ENCODE results near the gene ZNF331. TPM values are rescaled to one million over a fixed set of nuclear protein-coding genes. Genes with fewer than 3 reads are reported as not detected.

ZNF331 gene
- total RNA-seq, result 11.0 and 14.4 TPM in 2 replicates

DNA sequence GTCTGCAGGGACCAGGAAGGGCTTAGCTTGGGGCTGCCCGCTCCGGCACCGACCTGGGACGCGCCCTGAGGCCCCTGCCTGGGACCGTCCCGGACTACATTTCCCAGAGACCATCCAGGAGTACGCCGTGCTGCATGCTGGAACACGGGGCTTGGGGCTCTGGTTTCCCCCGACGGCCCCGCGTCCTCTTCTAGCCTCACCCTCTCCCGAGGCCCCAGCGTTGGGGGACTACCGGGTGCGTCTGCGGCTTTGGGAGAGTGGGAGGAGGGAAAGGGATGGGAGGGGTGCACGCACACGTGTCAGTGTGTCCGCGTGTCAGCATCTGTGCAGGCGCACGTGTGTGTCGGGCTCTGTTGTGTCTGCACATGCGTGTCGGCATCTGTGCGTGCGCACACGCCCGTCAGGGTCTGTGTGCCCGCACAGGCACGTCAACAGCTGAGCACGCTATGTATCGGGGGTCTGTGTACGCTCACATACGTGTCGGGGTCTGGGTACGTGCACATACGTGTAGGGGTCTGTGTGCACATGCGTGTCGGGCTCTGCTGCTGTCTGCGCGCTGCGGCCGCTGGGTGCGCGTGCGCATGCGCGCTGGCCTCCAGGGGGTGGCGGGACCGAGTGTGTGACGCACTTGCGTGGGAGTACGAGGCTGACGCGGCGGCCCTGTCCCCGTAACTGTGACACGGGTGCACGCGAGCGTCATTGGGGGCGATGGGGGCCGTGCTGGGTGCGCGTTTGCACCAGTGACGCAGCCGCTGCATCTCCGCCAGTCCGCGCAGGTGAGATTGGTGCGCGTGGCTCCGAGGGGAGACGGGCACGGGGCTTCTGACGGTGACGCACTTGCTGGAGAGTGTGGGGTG, at the start of gene ZNF331:
ZNF331 (plus strand) TSS at position 625 of the 857 bp plus-strand sequence. CDS start 31,232 bp downstream, outside the sequence.

Other genes with a start within 250 kb of the ZNF331 start
- 5.0 and 8.3 TPM in 2 replicates for gene ZNF845, start 204.4 kb upstream of the ZNF331 start, total RNA-seq
- 3.1 and 11.6 TPM in 2 replicates for gene ZNF525, start 172.4 kb upstream of the ZNF331 start, total RNA-seq
- gene ZNF765, start 143.0 kb upstream of the ZNF331 start, total RNA-seq, result 7.4 and 13.0 TPM in 2 replicates
- gene ZNF761, start 106.2 kb upstream of the ZNF331 start, total RNA-seq, result 10.1 and 11.0 TPM in 2 replicates
- 2.0 and 2.2 TPM in 2 replicates for gene ZNF813, start 70.4 kb upstream of the ZNF331 start, total RNA-seq
- not detected in 2 replicates for gene DPRX, start 93.9 kb downstream of the ZNF331 start, total RNA-seq